HG02623 (cell line): ENCODE data around the gene CALML5.
"Not testable (repeated sequence)": the region's sequence is repeated elsewhere in the genome, so short reads cannot be mapped to it uniquely, and the experiment has no call there.

Experiments
- ATAC-seq: cut with Tn5 transposase; IDR thresholded peaks from one replicate; pipeline ENCODE4 v1.9.1; 2021; ENCODE audit warnings: moderate library complexity; ENCODE audit not compliant: unreplicated experiment

Gene CALML5

GRCh38 chr10:5485948-5486852, 13.2 kb downstream of the CALML5 start:
- ATAC-seq, result no peak

GRCh38 chr10:5485290-5485689, 14.1 kb downstream of the CALML5 start:
- ATAC-seq, result no peak

GRCh38 chr10:5484205-5484604, 15.2 kb downstream of the CALML5 start:
- ATAC-seq, result no peak

GRCh38 chr10:5482016-5482415, 17.4 kb downstream of the CALML5 start:
- no peak for ATAC-seq

GRCh38 chr10:5481121-5481520, 18.2 kb downstream of the CALML5 start:
- ATAC-seq, result no peak

- no peak for ATAC-seq
These were observed 19.0 kb downstream of the CALML5 start for GRCh38 chr10:5480162-5480941.

GRCh38 chr10:5479481-5480161, 19.7 kb downstream of the CALML5 start:
- no peak for ATAC-seq

- no peak for ATAC-seq
These were observed 20.6 kb downstream of the CALML5 start for GRCh38 chr10:5478694-5479305.

- ATAC-seq, result no peak
These were observed 21.2 kb downstream of the CALML5 start for GRCh38 chr10:5477948-5478693.

GRCh38 chr10:5476918-5477525, 22.3 kb downstream of the CALML5 start:
- ATAC-seq, result no peak

- not testable (repeated sequence) for ATAC-seq
These were observed 23.2 kb downstream of the CALML5 start for GRCh38 chr10:5475974-5476807.

- ATAC-seq, result not testable (repeated sequence)
These were observed 24.3 kb downstream of the CALML5 start for GRCh38 chr10:5475088-5475487.

- ATAC-seq, result not testable (repeated sequence)
These were observed 24.7 kb downstream of the CALML5 start for GRCh38 chr10:5474642-5475041.

- no peak for ATAC-seq
These were observed 29.2 kb downstream of the CALML5 start for GRCh38 chr10:5470062-5470751.

GRCh38 chr10:5469353-5470061, 29.9 kb downstream of the CALML5 start:
- ATAC-seq, result no peak

GRCh38 chr10:5468262-5469106, 30.9 kb downstream of the CALML5 start:
- no peak for ATAC-seq
